Tibial artery (tissue), 4 donors: ENCODE results near the gene GRAMD4.
"Not testable (repeated sequence)": the region's sequence is repeated elsewhere in the genome, so short reads cannot be mapped to it uniquely, and the experiment has no call there.

Source experiments
- DNase-seq, 2 donors: peaks; one replicate each; pipeline ENCODE4 v3.0.0-alpha.2; 2019
- H3K27ac ChIP-seq, 2 donors: fragments of 200-600 bp; sonication (generic) in 1 of 2; 1 replicate in 1 of 2; 2 replicates in 1 of 2; pipeline ENCODE4 v1.5.1; 2018 to 2019; ENCODE audit warnings: mild to moderate bottlenecking in 1 of 2
- H3K27me3 ChIP-seq, 2 donors: fragments of 200-600 bp; sonication (generic) in 1 of 2; one replicate each; pipeline versions ENCODE4 v1.5.1 to v1.6.0; 2016 to 2019
- H3K36me3 ChIP-seq, 3 donors: fragments of 200-600 bp; sonication (generic) in 2 of 3; one replicate each; pipeline ENCODE4 v1.5.1; 2016 to 2019; ENCODE audit warnings: mild to moderate bottlenecking in 2 of 3
- H3K4me1 ChIP-seq, 4 donors: fragments of 200-600 bp; sonication (generic) in 2 of 4; 1 replicate in 3 of 4; 2 replicates in 1 of 4; pipeline ENCODE4 v1.5.1; 2016 to 2019
- H3K4me3 ChIP-seq, 2 donors: fragments of 200-600 bp; sonication (generic) in 1 of 2; 1 replicate in 1 of 2; 2 replicates in 1 of 2; pipeline ENCODE4 v1.5.1; 2018 to 2019; ENCODE audit warnings: mild to moderate bottlenecking in 2 of 2
- H3K9me3 ChIP-seq, 3 donors: fragments of 200-600 bp; sonication (generic) in 1 of 3; one replicate each; pipeline ENCODE4 v1.5.1; 2016 to 2019
- intact Hi-C: fragments of 100-400 bp; cut with DNase I; formaldehyde crosslinking; loops from one replicate; pipeline ENCODE4 v1.15.0; 2023; ENCODE audit warnings: low total_unique reads
- TF ChIP-seq, protein P1 (sequence below), 2 experiments: fragments of 200-600 bp in 1 of 2; fragments of 450-650 bp in 1 of 2; IDR thresholded peaks; one replicate each; pipeline ENCODE4 v1.5.1; 2017 to 2019; ENCODE audit warnings: antibody characterized with exemption in 2 of 2, mild to moderate bottlenecking in 1 of 2, moderate library complexity in 1 of 2

Gene GRAMD4

DNA sequence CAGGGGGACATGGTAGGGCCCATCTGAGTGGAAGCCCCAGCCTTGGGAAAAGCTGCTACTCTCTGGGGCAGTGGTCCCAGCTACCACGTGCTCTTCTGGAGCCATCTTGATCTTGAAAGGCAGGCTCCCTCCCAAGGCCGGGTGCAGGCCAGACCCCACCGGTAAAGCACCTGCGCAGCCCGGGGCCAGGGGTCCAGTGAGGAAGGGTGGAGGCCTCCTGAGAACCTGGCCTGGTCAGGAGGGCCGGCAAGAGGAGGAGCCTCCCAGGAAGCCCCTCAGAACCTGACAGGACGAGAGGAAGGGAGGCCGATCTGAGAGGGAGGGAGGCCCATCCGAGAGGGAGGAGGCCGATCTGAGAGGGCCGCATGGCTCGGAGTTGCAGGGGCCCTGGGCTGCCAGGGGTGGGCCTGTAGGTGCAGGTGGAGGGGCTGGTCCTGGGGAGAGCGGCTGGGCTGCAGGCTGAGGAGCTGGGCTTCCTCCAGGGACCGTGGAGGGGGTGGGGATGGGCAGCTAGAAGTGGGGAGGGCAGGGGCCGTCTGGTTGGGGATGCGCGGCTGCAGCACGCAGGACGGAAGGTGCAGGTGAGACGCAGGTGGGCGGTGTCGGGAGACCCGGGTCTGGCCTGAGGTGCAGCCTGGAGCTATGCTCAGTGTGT, 529 bp downstream of the GRAMD4 start:
- no peak overlapping the region for H3K27ac ChIP-seq
- H3K4me3 ChIP-seq: no peak overlapping the region
- peaks cover 0 to 28% (median 2%) of the 10 kb centered on the region in 4 donors for H3K4me1 ChIP-seq
- no peaks in the 10 kb centered on the region for H3K27me3 ChIP-seq
- no peaks in the 10 kb centered on the region for H3K9me3 ChIP-seq
- TF ChIP-seq, protein P1, sequence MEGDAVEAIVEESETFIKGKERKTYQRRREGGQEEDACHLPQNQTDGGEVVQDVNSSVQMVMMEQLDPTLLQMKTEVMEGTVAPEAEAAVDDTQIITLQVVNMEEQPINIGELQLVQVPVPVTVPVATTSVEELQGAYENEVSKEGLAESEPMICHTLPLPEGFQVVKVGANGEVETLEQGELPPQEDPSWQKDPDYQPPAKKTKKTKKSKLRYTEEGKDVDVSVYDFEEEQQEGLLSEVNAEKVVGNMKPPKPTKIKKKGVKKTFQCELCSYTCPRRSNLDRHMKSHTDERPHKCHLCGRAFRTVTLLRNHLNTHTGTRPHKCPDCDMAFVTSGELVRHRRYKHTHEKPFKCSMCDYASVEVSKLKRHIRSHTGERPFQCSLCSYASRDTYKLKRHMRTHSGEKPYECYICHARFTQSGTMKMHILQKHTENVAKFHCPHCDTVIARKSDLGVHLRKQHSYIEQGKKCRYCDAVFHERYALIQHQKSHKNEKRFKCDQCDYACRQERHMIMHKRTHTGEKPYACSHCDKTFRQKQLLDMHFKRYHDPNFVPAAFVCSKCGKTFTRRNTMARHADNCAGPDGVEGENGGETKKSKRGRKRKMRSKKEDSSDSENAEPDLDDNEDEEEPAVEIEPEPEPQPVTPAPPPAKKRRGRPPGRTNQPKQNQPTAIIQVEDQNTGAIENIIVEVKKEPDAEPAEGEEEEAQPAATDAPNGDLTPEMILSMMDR (IDR thresholded peaks at IDR 0.05): no peak
- DNase-seq: no peak
- intact Hi-C loops: no loop called here
- no peaks in the 10 kb centered on the region for H3K36me3 ChIP-seq

DNA sequence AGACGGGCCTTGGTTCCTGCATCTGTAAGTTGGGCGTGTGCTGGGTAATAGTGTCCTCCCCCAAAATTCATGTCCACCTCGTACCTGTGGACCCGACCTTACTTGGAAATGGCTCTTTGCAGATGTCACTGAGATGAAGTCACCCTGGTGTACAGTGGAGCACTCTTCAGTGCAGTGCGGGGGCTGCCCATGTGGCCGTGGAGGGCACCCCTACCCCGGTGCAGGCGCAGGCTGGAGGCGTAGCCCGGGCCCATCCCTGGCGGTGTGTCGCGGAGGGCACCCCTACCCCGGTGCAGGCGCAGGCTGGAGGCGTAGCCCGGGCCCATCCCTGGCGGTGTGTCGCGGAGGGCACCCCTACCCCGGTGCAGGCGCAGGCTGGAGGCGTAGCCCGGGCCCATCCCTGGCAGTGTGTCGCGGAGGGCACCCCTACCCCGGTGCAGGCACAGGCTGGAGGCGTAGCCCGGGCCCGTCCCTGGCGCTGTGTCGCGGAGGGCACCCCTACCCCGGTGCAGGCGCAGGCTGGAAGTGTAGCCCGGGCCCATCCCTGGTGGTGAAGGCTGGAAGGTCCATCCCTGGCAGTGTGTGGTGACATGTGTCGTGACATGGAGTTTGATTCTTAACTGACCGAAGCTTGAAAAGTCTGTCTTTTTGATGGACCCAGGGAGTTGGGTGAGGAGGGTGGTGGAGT, 1.2 kb downstream of the GRAMD4 start:
- H3K9me3 ChIP-seq, H3K27me3 ChIP-seq, H3K36me3 ChIP-seq, H3K4me3 ChIP-seq, DNase-seq, H3K27ac ChIP-seq, intact Hi-C loops: not testable (repeated sequence)
- H3K4me1 ChIP-seq: peaks cover 0 to 31% (median 2%) of the 10 kb centered on the region in 4 donors

DNA sequence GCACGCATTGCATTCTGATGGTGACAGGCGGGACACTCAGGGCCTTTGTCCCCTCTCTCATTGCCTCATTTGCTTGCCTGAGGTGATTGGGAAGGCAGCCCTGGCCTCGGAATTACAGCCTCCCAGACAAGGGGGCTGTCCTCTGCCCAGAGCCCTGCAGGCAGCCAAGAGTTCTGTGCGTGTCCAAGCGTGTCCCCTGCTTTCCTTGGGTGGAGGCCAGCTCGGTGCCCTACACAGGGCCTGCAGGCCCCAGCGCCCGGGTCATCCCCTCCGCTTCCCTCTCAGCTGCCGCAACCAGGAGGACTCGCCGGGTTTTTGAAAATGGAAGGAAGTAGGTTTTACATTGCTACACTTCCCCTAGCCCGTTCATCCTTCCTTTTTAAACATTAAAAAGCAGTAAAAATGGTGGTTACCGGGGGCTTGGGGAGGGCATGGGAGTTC, 1.9 kb downstream of the GRAMD4 start:
- no peaks in the 10 kb centered on the region for H3K9me3 ChIP-seq
- no peak overlapping the region for H3K4me3 ChIP-seq
- peaks cover 0 to 31% (median 2%) of the 10 kb centered on the region in 4 donors for H3K4me1 ChIP-seq
- TF ChIP-seq, protein P1 (IDR thresholded peaks at IDR 0.05): no peak
- no peak overlapping the region for H3K27ac ChIP-seq
- H3K27me3 ChIP-seq: no peaks in the 10 kb centered on the region
- H3K36me3 ChIP-seq: peaks cover 0 to 4% (median 0%) of the 10 kb centered on the region in 3 donors
- intact Hi-C loops: no loop called here
- peak in 1 of 2 donors; percentile 48 for DNase-seq

DNA sequence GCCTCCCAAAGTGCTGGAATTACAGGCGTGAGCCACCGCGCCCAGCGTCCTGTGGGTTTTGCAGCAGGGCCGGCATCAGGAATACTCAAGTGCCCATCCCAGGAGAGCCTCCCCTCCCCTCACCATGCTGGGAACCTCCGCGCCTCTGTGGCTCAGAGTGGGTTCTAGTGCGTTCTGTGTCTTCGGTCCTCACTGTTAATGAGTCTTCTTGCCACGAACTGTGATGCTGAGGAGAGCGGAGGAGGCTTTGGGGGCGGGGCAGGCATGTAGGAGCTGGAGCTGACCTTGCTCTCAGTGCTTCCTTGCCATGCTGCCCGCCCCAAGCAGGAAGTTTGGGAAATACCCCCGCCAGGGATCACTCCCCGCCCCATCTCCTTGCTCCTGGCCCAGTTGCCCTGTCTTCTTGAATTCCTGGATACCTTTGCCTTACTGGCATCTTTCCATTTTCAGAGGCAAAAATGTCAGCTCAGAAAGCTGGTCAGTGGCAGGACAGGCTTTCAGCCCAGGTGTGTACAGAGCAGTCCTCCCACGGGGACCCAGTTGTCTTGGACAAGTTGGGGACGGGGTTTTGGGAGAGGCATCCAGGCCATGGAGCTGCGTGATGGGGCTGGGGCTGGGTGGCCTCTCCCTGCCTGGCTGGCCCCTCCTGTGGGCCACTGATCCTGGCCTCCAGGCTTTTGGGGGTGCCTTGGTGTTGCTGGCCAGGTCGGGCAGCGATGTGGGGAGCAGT, 5.1 kb downstream of the GRAMD4 start:
- TF ChIP-seq, protein P1 (IDR thresholded peaks at IDR 0.05): no peak
- no peaks in the 10 kb centered on the region for H3K27me3 ChIP-seq
- intact Hi-C loops: no loop called here
- no peaks in the 10 kb centered on the region for H3K9me3 ChIP-seq
- no peak overlapping the region for H3K27ac ChIP-seq
- no peak for DNase-seq
- peaks cover 0 to 9% (median 0%) of the 10 kb centered on the region in 4 donors for H3K4me1 ChIP-seq
- peaks cover 0 to 15% (median 13%) of the 10 kb centered on the region in 3 donors for H3K36me3 ChIP-seq
- H3K4me3 ChIP-seq: no peak overlapping the region

DNA sequence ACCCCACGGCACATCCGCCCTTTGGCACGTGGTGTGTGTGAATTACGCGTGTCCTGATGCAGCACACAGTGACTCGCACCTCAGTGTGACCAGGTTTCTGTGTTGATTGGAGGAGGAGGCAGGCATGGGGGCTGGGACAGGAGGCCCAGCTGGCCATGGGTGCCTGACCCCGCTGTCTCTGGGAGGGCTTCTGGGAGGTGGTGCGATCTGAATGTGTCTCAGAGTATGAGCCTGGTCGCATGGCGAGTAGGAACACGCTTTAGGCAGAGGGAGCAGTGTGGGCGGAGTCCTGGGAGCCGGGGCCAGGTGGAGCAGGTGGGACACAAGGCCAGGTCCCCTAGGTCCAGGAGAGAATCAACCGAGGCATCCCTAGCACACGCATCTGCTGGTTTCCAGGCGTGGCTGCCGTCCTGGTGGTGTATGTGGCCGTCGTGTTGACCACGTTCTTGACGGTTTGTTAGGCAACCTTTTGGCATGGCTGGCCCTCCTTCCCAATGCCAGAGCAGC, 5.7 kb downstream of the GRAMD4 start:
- Histone ChIP-seq H3K4me1 (peaks cover 0 to 4% (median 0%) of the 10 kb centered on the region in 4 donors), H3K27ac (no peak overlapping the region), H3K9me3 (no peaks in the 10 kb centered on the region), H3K4me3 (no peak overlapping the region), H3K36me3 (peaks cover 0 to 18% (median 15%) of the 10 kb centered on the region in 3 donors), H3K27me3 (no peaks in the 10 kb centered on the region)
- intact Hi-C loops: no loop called here
- DNase-seq: no peak
- TF ChIP-seq, protein P1 (IDR thresholded peaks at IDR 0.05): no peak
